GM19239 (cell line): ENCODE measurements around the gene SLC35E3.
"Not testable (repeated sequence)": the region's sequence is repeated elsewhere in the genome, so short reads cannot be mapped to it uniquely, and the experiment has no call there.

ENCODE experiments used
- DNase-seq: peaks from one replicate; pipeline ENCODE4 v3.0.0; 2011; ENCODE audit warnings: low spot score; ENCODE audit not compliant: insufficient read length
- FAIRE-seq: peaks from 2 replicates; lab custom pipeline; 2011; peaks lifted over from hg19 to GRCh38; lab: Jason Lieb, UNC

Gene SLC35E3

DNA sequence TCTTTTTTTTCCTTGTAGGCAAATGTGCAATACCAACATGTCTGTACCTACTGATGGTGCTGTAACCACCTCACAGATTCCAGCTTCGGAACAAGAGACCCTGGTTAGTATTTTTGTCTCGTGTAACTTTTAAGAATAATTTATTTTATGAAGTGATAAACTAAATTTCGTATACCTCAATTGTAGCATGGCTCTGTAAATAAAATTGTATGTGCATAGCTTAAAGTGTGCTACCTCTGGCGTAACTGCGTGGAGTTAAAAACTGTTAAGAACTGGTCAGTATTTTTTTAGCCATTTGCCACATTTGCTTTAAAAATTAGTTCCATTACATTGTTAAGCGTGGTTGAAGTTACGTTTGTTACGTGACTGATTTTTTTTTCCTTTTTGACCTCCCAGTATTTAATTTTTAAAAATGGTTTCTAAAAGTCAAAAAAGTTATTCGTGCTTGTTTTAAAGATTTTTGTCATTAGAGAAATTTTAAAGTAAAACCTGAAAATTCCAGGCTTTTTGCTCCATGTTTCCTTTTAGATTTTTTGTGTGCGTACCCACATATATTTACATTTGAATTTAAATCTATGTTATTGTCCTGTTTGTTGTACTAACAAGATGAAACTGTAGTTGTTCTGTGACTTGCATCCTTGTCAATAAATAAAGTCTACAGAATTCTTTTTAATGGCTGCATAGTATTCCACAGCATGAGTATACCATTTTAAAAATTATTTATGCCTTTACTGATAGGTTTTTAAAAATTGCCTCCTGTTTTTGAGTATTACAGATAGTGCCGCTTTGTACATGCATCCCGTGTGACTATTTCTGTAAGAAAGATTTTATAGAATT lies 63.4 kb downstream of the SLC35E3 start:
- DNase-seq (no peak), FAIRE-seq (peak; percentile 23)

DNA sequence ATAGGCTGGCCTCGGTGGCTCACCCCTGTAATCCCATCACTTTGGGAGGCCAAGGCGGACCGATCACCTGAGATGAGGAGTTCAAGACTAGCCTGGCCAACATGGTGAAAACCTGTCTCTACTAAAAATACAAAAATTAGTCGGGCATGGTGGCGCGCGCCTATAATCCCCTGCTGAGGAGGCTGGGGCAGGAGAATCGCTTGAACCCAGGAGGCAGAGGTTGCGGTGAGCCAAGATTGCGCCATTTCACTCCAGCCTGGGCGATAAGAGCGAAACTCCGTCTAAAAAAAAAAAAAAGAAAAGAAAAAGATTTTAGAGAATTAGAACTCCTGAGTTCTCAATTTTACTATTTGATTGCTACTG lies 64.0 kb downstream of the SLC35E3 start:
- not testable (repeated sequence) for DNase-seq, FAIRE-seq

DNA sequence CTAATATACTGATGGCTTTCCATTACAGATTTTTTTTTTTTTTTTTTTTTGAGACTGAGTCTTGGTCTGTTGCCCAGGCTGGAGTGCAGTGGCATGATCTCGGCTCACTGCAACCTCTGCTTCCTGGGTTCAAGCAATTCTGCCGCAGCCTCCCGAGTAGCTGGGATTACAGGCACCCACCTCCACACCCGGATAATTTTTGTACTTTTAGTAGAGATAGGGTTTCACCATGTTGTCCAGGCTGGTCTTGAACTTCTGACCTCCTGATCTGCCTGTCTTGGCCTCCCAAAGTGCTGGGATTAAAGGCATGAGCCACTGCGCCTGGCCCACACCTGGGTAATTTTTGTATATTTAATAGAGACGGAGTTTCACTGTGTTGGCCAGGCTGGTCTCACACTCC lies 65.6 kb downstream of the SLC35E3 start:
- not testable (repeated sequence) for FAIRE-seq, DNase-seq

DNA sequence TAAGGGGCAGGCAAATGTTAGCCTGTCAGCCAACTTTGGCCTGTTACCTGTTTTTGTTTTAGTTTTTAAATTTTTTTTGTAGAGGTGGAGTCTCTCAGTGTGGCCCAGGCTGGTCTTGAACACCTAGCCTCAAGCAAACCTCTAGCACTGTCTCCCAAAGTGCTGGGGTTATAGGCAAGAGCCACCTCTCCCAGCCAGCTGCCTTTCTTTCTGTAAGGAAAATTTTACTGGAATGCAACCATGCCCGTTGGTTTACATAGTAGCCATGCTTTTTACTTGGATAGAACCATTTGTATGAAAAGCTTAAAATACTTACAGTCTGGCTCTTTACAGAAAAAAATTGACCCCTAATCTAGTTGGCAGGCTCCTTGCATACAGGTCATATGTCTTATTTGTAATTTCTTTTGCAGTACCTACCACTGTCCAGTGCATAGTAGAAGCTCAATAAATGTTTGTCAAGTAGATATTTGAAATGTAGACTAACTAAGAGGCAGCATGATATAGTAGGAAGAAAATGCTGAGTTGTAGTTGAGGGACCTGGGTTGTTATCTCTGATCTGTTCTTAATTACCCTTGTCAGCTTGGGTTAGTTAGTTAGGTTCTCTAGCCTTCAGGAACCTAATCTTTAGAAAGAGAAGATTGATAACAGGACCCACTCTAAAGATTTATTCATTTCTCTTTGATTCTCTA lies 66.7 kb downstream of the SLC35E3 start:
- DNase-seq (no peak), FAIRE-seq (no peak)

DNA sequence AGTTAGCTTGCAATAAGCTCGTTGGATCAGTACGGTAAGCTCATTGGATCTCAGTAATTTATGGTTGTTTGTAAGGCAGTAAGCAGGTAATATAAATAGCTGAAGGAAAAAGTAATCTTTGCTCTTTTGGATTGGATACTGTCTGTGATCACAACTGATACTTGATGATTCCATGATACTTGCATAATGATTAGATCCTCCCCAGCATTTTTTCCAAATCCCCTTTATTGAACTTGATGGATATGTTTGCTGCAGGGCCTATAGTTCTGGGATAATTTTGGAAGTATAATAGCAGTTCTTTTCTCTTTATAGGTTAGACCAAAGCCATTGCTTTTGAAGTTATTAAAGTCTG lies 67.2 kb downstream of the SLC35E3 start:
- no peak for DNase-seq
- no peak for FAIRE-seq

DNA sequence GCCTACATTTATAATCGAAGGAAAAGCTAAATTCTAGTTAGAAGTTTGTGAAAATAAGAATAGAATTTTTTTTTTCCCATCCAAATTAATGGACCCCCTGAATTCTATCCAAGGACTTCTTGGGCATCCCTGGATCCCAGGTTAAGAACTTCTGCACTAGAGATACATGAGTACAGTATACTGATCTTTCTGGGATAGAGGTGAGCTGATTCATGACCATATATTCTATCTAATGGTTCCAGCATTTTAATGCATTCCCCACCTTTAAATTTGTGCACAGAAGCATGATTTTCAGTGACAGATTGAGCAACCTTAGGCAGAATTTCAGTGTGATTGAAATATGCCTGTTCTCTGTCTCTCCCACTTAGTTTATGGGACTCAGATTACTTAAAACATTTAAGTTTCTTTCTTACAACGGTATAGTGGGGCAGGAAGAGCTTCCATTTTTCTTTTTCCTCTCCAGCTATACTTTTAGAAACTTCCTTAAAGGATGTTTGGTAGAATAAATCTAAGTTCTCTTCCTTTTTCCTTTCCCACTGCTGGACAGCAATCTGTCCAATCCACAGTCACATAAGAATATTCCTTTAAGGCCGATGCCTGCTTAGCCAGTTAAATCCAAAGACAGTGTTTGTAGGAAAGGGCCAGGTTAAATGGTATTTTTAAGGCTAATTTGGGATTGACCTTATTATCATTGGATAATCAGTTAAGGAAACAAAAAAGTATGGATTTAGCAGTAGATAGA lies 68.7 kb downstream of the SLC35E3 start:
- DNase-seq (no peak), FAIRE-seq (no peak)

DNA sequence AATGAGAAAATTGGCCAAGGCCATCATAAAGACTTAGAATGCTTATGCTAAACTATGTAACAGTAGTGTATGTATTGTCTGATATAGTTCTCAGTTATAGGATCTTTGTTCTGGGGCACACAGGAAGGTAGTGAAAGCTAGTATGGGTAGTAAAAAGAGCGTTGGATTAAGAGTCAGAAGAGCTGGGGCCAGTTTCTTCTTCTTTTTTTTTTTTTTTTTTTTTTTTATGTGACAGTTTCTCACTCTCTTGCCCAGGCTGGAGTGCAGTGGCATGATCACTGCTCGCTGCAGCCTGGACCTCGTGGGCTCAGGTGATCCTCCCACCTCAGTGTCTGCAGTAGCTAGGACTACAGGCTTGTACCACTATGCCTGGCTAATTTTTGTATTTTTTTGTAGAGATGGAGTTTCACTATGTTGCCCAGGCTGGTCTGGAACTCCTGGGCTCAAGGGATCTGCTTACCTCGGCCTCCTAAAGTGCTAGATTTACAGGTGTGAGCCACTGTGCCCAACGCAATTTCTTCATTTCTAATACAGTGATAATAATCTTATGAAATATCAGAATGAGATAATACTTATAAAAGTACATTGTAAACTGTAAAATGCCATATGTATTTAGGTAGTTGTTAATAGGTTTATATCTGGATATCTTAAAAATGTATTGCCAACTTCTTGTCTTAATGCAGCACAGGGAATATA lies 69.4 kb downstream of the SLC35E3 start:
- DNase-seq, result no peak

DNA sequence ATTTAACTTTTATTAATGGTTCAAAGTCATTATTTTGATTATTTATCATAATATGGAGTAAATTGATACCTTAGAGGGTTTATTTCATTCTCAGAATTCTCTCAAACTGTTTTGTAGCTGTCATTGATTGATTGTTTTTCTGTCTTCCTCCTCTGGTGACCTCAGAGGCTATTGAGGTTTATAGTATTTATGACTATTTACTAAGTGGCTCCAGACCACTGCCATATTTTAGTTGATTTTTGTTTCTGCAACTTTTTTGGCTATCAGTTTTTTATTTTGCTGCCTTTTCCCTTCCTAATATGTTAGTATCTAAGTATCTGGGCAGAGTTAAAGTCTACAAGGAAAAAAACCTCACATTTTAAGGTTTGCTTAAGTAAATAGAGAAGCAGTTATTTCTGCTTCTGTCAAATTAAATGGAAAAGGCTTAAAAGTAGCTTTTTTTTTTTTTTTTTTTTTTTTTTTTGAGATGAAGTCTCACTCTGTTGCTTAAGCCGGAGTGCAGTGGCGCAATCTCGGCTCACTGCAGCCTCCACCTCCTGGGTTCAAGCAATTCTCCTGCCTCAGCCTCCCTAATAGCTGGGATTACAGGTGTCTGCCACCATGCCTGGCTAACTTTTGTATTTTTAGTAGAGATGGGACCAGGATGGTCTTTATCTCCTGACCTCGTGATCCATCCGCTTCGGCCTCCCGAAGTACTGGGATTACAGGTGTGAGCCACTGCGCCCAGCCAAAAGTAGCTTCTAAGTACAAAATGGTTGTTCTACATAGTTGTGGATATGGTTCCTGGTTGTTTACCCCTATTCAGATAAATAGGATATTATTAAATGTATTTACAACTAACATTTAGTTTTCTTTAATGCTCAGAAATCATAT lies 70.2 kb downstream of the SLC35E3 start:
- FAIRE-seq, result no peak
- no peak for DNase-seq

More for the DNA sequence above, 69.4 kb downstream of the SLC35E3 start:
- no peak for FAIRE-seq

DNA sequence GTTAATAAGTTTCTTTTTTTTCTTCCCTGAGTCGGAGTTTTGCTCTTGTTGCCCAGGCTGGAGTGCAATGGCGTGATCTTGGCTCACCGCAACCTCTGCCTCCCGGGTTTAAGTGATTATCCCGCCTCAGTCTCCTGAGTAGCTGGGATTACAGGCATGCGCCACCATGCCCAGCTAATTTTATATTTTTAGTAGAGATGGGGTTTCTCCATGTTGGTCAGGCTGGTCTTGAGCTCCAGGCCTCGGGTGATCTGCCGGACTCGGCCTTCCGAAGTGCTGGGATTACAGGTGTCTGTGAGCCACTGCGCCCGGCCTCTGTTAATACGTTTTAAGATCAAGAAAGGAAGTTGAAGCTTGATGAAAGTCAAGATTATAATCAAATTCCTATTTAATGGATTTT lies 73.5 kb downstream of the SLC35E3 start:
- not testable (repeated sequence) for FAIRE-seq, DNase-seq

DNA sequence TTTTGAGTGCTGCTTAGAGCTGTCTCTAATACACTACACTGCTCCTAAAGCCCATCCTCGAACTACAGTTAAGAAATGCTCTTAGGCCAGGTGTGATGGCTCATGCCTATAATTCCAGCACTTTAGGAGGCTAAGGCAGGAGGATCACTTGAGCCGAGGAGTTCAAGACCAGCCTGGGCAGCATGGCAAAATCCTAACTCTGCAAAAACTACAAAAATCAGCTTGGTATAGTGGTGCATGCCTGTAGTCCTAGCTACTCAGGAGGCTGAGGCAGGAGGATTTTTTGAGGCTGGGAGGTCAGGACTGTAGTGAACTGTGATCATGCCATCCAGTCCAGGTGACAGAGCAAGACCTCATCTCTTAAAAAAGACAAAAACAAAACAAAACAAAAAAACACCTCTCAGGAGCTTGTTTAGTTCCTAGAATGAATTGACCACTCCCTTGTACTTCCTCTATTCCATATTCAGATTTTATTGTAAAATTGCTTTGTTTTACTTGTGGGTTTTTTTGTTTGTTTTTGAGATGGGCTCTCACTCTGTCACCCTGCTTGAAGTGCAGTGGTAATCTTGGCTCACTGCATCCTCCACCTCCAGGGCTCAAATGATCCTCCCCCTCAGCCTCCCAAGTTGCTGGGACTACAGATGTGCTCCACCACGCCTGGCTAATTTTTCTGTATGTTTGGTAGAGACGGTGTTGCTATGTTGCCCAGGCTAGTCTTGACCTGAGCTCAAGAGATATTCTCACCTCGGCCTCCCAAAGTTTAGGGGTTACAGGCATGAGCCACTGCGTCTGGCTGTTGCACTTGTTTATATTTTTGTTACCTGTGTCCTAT lies 75.6 kb downstream of the SLC35E3 start:
- no peak for DNase-seq
- FAIRE-seq, result no peak

DNA sequence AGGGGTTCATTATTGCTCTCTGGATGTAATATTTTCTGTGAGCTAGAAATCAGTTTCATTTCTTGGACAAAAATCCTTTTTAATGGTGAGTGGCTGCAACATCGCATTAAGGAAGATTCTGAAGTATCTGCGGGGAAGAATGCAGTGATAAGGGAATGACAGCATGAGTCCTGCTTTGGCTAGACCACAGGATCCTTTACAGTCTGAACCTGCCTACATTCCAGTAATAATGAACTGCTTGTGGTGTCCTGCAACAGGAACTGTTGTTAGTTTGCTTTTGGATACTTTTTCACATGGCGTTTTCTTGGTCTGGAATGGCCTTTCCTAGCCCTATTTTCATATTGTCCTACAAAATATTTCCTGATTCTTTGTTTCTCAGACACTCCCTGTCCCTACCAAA lies 77.7 kb downstream of the SLC35E3 start:
- DNase-seq, result no peak
- no peak for FAIRE-seq

DNA sequence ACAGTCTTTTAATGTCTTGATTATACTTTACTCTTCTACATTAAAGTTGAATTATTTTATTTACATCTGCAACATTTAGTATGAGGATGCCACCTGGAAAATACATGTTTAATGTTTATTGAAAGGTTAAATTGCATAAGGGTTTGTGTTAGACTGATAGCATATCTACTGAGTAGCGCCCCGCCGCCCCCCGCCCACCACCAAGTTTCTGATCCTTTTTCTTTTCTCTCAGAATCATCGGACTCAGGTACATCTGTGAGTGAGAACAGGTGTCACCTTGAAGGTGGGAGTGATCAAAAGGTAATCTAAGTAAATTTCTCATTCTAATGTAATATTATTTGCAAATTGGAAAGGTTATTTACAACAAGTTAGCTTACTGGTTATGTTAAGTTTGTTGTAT lies 78.2 kb downstream of the SLC35E3 start:
- FAIRE-seq (no peak), DNase-seq (no peak)

DNA sequence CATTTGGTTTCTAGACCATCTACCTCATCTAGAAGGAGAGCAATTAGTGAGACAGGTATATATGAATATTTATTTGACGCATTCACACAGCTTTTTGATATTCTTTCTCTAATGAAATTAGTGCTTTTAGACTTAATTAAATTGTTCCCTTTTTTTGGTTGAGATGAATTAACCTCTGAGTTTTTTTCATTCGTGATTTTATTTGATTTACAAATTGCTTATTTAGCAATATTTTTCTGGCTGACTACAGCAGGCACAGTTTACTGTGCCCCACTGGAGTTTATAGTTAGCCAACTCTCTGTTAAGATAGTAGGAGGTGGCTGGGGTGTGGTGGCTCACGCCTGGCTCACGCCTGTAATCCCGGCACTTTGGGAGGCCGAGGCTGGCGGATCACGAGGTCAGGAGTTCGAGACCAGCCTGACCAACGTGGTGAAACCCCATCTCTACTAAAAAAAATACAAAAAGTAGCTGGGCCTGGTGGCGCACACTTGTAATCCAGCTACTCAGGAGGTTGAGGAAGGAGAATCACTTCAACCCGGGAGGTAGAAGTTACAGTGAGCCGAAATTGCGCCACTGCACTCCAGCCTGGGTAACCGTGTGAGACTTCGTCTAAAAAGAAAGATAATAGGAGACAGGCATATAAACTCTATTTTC lies 78.7 kb downstream of the SLC35E3 start:
- FAIRE-seq, result no peak
- no peak for DNase-seq

DNA sequence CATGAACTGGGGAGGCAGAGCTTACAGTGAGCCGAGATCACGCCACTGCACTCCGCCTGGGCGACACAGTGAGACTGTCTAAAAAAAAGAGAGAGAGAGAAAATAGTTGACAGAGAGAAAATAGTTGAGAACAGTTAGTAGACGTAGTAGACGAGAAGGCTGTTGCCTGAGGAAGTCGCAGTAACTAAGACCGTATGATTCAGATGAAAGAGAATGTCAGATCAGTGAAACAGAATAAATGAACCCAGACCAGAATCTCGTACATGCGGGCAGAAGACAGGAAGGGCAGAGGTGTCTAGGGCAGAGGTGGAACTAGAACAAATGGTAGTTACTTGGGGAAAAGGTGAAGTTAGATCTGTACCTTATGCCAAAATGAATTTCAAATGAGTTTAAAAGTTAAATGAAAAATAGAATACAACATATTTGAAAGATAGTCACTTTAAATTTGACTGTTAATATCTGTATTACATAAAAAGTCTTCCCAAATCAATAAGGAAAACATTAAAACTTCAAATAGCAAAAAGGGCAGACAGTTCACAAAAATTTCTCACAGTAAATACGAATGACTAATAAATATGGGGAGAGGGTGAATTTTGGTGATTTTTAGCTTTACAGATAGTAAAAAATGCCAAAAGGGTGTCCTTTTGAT lies 79.7 kb downstream of the SLC35E3 start:
- DNase-seq, result no peak
- FAIRE-seq, result no peak

DNA sequence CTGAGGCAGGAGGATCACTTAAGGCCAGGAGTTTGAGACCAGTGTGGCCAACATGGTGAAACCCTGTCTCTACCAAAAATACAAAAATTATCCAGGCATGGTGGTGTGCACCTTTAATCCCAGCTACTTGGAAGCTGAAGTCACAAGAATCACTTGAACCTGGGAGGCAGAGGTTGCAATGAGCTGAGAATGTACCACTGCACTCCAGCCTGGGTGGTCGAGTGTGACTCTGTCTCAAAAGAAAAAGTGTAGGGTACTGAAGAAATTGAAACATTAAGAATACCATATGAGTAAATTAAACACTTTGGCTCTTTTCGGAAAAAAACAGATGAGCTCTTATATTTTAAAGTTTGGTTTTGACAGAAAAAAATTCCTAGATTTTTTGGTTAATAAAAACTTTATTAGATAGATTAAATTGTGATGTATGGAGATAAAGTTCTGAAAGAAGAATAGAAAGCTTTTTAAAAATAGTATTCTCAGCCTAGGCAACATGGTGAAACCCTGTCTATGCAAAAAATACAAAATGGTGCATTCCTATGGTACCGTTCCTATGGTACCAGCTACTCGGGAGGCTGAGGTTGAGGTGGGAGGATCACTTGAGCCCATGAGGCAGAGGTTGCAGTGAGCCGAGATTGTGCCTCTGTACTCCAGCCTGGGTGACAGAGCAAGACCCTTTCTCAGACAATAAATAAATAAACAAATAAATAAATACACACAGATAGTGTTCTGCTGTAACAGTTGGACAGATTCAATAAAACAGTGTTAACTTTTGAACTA lies 82.1 kb downstream of the SLC35E3 start:
- no peak for DNase-seq
- FAIRE-seq, result no peak

DNA sequence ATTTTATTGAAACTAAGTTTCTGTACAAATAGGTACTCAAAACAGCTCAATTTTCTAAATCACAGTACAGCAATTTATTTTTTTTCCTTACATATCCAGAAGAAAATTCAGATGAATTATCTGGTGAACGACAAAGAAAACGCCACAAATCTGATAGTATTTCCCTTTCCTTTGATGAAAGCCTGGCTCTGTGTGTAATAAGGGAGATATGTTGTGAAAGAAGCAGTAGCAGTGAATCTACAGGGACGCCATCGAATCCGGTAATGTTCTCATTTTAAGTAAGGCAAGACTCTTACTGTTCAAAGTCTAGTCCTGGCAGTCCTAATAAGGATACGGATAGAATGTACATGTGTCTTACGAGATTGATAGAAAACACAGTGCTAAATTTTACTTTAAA lies 82.7 kb downstream of the SLC35E3 start:
- FAIRE-seq, result no peak
- DNase-seq, result no peak
